DMS53 treated with DMSO at 0.1 percent for 48 hours (cell line): ENCODE measurements around the gene THAP8.
A peak's percentile ranks its signal among the peaks of the same experiment; 100 is the strongest.

Experiments used
- DNase-seq: peaks from one replicate; lab custom pipeline; 2025; ENCODE audit not compliant: unreplicated experiment; lab: John Stamatoyannopoulos, UW

Gene THAP8

GRCh38 chr19:36054119-36054732 lies at the start of gene THAP8:
Gene THAP8 (minus strand): TSS chr19:36054285. CDS start chr19:36054217, 68 bp downstream.
- peak; percentile 99 for DNase-seq

- no peak for DNase-seq
Observed at GRCh38 chr19:36103040-36103626, 49.0 kb upstream of the THAP8 start.

- DNase-seq: no peak
Observed at GRCh38 chr19:36101550-36102327, 47.7 kb upstream of the THAP8 start.

- DNase-seq: no peak
Observed at GRCh38 chr19:36100476-36100875, 46.4 kb upstream of the THAP8 start.

GRCh38 chr19:36099166-36099785 lies 45.2 kb upstream of the THAP8 start:
- no peak for DNase-seq

- no peak for DNase-seq
Observed at GRCh38 chr19:36097036-36097435, 43.0 kb upstream of the THAP8 start.

GRCh38 chr19:36093687-36094086 lies 39.6 kb upstream of the THAP8 start:
- DNase-seq: no peak

GRCh38 chr19:36093146-36093662 lies 39.1 kb upstream of the THAP8 start:
- no peak for DNase-seq

- no peak for DNase-seq
Observed at GRCh38 chr19:36092566-36092965, 38.5 kb upstream of the THAP8 start.

GRCh38 chr19:36090910-36091695 lies 37.0 kb upstream of the THAP8 start:
- DNase-seq: no peak

- no peak for DNase-seq
Observed at GRCh38 chr19:36089847-36090246, 35.8 kb upstream of the THAP8 start.

- DNase-seq: no peak
Observed at GRCh38 chr19:36086326-36086725, 32.2 kb upstream of the THAP8 start.

GRCh38 chr19:36084231-36085009 lies 30.3 kb upstream of the THAP8 start:
- DNase-seq: no peak

- DNase-seq: no peak
Observed at GRCh38 chr19:36082916-36083315, 28.8 kb upstream of the THAP8 start.

GRCh38 chr19:36081894-36082293 lies 27.8 kb upstream of the THAP8 start:
- no peak for DNase-seq

- DNase-seq: no peak
Observed at GRCh38 chr19:36081385-36081784, 27.3 kb upstream of the THAP8 start.

GRCh38 chr19:36079389-36079945 lies 25.4 kb upstream of the THAP8 start:
- DNase-seq: no peak

- DNase-seq: no peak
Observed at GRCh38 chr19:36073121-36073876, 19.2 kb upstream of the THAP8 start.

- DNase-seq: no peak
Observed at GRCh38 chr19:36072081-36072480, 18.0 kb upstream of the THAP8 start.
